HG03432 (cell line): ENCODE measurements around the gene MALL.
"Not testable (repeated sequence)": the region's sequence is repeated elsewhere in the genome, so short reads cannot be mapped to it uniquely, and the experiment has no call there.

ENCODE experiments used
- ATAC-seq: cut with Tn5 transposase; IDR thresholded peaks from one replicate; pipeline ENCODE4 v1.9.1; 2021; ENCODE audit warnings: mild to moderate bottlenecking, moderate library complexity; ENCODE audit not compliant: unreplicated experiment

MALL gene

DNA sequence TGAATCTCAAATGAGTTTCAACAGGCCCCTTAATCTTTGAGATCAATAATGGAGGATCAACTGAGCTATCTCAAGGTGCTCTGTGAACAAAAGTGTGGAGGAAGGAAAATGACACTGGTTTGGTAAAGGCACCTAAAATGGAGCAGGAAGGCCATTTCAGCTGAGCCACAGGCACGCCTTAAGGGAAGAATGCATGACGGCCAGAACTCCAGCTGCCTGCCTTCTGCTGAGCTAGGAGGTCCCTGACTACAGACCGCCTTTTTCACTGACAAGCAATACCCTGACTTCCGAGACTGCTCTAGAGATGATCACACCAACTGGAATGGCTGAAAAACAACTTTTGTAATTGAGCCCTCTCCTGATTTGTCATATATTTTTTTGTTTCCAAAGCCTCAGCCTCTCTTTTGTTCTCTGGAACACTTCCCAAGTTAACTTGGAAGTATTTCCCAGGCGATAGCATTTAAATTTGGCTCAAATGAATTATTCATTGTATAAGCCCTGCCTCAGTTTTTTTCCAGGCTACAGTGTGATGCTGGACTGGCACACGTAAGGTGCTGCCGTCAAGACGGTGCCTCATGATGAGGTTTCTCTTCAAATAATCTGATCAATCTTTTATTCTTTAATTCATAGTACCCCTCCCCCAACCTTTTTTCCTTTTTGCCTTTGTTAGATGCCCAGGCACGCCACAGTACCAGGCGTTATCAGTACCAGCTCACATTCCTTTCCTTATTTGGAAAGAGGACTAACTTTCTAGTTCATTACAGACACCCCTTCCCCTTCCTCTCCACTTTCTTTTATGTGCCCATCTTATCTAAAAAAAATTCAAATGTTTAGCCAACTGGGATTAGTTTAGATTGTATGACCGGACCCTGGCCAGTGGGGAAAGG lies 60.9 kb downstream of the MALL start:
- ATAC-seq = not testable (repeated sequence)

DNA sequence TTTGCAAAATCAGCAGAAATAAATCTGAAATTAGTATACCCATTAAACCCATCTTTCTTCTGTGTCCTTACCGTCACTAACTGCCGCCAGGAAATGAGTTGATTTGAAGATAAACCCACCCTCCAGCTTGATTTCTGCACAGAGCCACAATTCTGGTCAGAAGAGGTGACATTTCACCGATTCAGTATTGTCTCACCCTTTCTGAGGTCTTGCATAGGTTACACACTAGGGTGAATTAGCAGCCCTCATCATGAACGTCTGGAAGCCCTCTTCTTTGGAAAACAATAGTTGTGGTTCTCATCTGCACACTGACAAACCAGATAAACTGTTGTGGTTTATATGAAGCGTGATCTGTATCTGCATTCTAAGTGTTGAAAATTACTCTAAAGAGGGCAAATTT lies 61.9 kb downstream of the MALL start:
- not testable (repeated sequence) for ATAC-seq

DNA sequence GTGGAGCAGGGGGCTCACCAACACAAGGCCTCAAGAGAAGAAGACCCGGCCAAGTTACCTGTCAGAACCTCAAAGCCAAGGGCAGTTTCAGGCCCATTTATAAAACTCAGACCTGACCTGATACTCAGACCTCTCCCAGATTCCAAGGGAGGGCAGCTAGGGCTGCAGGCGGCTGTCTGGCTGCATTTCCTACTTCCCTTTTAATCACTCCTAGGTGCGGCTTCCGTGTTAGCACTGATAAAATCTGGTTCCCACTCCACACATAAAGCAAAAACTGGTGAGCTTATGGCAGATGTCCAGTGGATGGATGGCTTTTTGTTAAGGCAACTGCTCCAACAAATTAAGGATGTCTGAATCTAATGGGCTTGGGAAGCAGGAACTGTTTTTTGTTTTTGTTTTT lies 63.5 kb downstream of the MALL start:
- not testable (repeated sequence) for ATAC-seq

DNA sequence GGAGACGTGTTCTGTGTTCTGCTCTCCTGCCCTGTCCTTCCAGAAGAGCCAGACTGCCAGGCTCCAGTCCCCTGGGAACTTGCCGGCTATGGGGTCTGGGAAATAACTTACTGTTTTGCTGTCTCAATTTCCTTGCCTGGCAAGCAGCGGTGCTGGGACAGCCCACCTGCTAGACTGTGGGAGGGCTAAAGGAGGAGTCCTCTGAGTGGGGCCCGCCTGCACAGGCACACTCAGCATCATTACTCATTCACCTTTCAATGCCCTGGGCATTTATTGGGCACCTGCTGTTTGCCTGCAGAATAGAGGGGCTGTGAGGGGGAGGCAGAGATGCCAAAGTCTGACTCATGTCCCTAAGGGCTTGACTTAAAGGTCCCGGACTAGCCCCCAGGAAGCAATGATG lies 65.4 kb downstream of the MALL start:
- not testable (repeated sequence) for ATAC-seq

DNA sequence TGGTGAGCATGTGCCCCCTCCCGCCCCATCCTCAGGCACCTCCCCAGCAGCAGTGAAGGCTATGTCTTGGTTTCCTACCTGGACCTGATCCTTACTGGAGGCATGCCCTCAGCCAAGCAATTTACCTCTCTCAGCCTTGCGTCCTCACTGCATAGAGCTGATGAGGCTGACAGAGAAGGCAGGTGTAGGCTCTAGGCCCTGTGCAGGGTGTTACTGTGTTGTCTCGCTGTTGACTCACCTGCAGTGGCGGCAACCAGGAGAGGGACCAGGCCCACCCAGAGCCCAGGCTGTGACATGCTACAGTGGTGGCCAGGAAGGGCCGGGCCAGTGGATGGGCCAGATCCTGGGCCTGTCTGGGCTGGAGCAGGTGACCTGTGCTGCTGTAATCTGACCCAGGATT lies 65.9 kb downstream of the MALL start:
- ATAC-seq = not testable (repeated sequence)

DNA sequence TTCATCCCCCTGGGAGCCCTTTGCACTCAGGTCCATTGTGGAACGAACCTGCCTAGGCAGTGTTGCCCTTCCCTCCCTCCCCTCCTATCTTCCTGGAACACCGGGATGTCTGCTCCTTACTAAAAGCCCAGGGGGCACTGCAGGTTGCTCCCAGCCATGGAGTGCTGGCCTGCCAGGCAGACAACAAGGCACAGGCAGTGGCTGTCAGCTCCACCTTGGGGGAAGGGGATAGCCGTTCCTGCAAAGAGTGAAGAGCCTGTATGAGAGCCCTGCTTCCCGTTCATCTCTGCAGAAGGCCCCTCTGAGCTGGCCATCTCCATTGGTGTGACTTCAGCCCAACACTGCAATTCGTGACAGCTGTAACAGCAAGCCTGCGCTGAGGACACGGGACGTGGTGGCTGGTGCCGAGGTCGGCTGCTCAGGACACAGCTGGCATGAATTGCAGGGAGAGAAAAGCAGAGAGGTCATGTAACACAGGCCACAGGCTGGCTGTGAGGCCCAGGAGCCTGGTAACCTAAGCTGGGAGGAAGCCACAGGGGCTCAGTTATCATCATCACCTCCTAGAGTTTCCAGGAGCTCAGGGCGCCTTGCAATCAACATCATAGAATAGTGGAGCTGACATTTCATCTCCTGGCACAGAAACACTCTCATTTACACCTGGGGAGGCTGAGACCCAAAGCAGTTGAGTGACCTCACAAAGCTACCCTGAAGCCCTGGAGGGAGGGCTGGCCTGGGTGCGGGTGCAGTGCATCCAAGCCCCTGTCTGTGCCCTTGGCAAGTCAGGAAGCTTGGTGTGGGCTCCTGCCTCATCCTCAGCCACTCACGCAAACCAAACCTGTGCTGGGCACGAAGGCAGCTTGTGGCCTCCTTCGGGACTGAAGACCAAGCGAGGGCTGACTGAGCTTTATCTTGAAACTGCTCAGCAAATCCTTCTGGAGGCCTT lies 67.1 kb downstream of the MALL start:
- not testable (repeated sequence) for ATAC-seq

DNA sequence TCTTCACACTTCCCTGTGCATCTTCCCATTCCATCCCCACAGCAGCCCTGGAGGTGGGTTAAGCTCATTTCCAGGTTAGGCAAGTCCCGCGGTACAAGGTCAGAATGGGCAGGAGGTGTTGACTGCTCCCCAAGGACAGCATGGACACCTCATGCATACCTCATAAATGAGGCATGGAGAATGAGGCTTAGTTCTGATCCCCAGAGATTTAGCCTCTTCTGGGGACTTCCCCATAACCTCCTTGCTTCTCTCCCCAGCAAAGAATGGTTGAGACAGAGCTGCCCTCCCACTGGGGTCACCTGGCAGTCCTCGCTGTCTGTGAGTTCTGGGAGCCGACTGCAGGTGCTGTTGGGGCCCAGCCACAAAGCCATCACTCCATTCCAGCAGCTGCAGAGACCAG lies 68.4 kb downstream of the MALL start:
- ATAC-seq = not testable (repeated sequence)

DNA sequence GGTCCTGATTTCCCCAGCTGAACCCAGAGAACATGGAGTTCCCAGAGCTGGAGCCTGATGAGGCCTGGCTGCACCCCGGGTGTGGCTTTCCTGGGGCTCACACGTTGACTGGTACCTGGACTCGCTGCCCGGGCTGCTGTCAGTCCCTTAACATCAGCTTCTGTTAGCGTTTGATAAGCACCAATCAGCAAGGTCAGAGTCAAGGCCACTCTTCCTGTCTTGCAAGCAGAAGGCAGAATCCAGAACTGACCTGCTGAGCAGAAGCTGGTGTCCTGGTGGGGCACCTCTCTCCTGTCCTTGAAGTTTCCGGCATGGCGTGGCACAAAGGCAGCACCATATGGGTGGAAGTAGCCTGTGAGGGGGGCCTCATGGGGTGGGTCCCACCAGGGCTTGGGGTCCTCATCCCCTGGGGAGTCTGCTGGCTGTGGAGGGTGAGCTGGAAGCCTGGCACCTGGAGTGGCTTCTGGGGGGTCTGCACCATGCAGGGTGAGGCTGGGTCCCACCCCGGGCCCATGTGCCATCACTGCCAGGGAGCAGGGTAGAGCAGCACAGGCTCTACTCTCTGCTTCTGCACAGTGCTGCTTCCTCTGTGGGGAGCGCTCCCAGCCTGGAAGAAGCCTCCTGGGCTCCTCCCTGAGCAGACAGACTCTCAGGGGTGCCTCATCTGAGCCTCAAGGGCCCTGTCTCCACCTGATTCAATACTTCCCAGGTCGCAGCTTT lies 73.5 kb downstream of the MALL start:
- ATAC-seq = not testable (repeated sequence)

DNA sequence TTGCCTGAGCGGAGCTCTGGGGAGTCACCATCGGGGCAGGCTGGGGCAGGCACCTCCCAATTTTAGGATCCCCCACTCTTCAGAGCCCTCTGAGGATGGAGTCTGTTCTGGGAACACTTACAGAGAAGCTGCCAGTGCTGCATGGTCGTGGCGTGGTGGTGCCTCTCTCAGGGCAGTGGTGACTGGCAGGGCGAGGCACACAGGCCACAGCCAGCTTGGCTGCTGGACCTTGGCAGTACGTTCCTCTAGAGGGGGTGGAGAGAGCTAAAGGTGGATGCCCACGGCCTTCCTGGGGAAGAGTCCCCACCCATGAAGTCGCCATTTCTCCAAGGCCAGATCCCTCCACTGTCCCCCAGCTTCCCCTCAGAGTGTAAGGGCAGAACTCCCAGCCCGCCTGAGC lies 78.3 kb downstream of the MALL start:
- ATAC-seq = not testable (repeated sequence)

DNA sequence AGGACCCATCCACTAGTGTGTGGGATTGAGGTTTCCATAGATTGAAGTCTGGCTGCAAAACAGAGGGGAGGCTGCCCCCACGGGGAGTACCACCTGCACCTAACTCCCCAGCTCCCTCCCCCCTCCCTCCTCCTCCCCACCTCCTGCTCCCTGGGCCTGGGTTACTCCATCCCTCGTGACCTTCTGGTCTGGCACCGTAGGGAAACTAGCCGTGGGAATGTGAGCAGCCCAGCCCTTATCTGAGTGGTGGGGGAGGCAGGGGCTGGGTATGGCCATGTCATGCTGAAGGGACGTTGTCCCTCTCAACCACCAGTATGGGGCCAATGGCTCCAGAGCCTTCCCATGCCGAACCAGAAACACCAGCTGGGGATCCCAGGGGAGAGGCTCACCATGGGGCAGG lies 80.2 kb downstream of the MALL start:
- ATAC-seq = not testable (repeated sequence)

DNA sequence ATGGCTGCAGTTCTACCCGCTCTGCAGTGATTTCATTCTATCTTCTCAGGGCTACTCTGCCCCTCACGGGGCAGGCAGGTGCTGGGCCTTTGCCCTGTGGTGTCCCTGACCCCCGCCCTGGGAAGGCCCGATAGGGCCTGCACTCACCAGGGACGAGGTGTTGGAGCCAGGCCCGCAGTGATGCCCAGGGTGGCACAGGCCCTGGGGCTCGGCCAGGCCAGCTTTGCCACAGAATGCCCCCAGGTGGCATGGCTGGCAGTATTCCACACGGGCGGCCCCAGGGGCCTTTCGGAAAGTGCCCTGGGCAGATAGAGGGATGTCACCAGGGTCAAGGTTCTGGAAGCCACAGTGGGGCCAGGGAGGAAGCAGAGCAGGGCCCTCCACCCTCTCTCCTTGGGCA lies 80.7 kb downstream of the MALL start:
- not testable (repeated sequence) for ATAC-seq
